Right renal pelvis (tissue), 4 donors: Measurements from ENCODE around the gene CSMD2. TPM values are rescaled to one million over a fixed set of nuclear protein-coding genes. Genes with fewer than 3 reads are reported as not detected.

Source experiments
- DNase-seq, 4 donors: peaks; one replicate each; pipeline ENCODE4 v3.0.0-alpha.2; 2013; ENCODE audit warnings: low read depth in 4 of 4, low spot score in 3 of 4, missing footprints in 1 of 4
- polyA plus RNA-seq, 4 donors: library from polyadenylated mRNA; unstranded; fragments of 120-200 nt; gene quantifications; one replicate each; pipeline ENCODE4 v1.2.1, GENCODE V29; 2013; ENCODE audit not compliant: insufficient read length in 4 of 4

CSMD2 gene
- polyA plus RNA-seq, 4 donors = 0.83 to 1.3 (median 1.2) TPM

DNA sequence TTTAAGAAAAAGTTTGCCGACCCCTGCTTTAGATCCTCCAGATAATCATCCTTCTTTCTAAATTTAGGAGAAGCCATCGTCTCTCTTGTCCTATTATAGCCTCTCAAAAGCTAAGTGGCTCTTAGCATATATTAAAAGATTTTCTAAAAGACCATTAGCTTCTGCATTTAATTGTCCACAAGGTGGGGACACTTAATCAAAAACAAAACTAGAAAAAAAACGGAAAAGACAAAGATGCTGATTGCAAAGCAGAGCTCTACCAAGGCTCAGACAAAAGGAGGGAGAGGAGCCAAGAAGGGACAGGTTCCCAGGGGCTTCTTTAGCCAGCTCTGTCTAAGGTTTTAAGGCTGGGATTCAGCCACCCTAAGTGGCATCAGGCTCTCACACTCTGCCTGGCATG, 429.4 kb downstream of the CSMD2 start:
- no peak for DNase-seq

DNA sequence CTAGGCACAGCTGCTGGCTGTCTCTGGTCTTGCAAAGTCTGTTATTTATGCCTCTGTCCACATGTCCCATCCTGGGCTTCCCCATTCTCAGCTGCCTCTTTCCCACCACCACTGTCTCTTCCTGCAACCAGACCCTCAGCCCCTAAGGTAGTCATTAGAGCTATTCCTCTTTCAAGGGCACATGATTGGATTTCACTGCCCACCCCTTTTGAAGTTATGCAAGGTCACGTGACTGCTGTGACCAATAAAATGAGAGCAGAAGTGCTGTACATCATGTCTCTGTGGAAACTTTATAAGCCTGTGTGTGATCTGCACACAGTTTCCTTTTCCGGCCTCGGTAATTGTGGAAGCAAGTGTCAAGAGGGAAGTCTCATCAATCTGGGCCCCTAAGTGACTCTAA, 437.7 kb downstream of the CSMD2 start:
- DNase-seq = no peak

DNA sequence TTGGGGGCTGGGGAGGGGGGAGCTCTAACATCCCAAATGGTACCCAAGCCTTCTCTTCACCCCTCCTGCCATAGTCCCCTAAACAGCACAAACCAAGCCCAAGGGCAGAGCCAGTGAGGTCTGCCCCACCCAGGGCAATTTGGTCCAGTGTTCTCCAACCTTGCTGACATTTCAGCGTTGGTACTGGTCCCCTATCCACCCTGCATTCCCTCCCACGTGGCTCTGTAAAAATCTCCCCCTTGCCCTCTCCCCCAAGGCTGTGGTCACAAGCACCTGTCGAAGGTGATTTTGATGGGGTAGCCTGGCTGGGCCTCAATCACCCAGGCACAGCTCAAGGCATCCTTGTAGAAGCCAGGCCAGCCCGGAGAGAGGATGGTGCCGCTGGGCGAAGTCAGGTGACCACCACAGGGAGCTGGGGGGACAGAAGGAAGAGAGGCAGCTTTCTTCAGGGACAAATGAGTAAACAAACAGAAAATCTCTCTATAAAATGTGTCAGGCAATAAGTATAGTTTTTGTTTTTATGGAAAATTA, 438.7 kb downstream of the CSMD2 start:
- DNase-seq = no peak

DNA sequence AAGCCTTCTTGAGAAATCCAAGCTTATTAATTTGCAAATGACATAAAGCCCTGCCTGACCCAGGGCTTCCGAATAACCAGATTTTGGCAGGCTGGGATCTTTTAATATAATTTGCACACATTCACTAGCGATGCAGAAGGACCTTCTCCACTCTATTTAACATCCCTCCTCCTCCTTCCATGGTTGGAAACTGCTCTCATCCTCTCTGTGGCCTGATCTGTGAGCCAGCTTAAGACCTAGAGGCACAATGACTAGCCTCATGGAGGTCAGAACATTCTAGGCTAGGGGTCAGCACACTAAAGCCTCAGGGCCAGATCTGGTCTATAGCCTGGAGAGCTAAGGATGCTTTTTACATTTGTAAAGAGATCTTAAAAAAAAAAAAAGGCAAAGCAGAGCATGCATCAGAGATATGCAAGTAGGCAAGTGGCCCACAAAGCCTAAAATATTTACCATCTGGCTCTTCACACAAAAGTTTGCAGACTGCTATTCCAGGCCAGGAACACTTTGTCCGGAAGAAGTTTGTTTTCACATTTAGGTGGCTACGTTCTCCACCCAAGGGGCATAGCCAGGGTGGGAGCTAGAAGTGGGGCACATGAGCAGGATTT, 439.4 kb downstream of the CSMD2 start:
- no peak for DNase-seq

DNA sequence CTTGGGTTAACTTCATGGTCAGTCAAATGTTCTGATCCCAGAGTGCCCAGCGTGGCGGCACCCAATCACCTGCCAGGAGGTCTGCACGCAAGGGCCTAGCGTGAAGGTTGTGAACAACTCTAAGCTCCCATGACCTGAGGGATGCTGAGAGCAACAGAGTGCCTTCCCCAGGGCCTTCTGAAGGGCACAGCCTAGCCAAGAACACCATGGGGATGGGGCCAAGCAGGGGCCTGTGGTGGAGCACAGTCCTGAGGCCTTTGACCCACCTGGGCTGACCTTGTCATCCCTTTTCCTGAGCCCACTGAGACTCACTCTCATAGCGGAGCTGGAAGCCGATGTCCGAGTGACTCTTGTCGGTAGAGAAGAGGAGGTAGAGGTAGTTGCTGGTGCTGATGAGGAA, 440.0 kb downstream of the CSMD2 start:
- no peak for DNase-seq

DNA sequence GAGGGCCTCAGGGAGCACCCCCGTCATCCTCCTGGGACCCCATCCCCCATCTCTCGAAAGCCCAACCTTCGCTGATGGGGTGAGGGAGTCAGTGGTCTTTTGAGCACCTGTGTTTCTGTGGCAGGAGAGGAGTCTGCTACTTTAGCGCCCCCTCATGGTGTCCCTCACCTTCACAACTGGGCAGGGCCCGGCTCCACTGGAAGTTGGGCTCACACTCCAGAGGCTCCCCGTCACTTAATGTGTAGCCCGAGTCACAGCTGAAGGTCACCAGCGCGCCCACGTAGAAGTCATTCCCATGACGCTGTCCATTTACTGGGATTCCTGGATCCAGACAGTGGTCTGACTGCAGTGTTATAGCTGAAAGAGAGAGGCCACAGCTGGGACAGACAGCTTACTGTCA, 440.7 kb downstream of the CSMD2 start:
- DNase-seq = no peak

DNA sequence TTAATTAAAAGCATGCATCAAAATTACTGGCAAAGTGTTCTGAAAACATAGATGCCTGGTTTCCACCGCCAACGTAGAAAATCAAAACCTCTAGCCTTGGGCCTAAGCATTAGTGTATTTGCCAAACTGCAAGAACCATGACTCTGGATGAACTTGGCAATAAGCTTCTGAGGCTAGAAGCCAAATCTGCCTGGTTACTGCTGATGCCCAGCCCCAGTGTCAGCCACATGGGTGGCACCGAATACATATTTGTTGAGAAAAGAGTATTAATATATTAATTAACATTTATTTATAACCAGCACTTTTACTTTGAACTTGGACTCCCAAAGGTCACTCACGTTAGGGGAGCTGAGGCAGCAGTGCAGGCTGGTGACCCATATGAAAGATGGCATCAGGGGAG, 441.8 kb downstream of the CSMD2 start:
- DNase-seq = no peak

DNA sequence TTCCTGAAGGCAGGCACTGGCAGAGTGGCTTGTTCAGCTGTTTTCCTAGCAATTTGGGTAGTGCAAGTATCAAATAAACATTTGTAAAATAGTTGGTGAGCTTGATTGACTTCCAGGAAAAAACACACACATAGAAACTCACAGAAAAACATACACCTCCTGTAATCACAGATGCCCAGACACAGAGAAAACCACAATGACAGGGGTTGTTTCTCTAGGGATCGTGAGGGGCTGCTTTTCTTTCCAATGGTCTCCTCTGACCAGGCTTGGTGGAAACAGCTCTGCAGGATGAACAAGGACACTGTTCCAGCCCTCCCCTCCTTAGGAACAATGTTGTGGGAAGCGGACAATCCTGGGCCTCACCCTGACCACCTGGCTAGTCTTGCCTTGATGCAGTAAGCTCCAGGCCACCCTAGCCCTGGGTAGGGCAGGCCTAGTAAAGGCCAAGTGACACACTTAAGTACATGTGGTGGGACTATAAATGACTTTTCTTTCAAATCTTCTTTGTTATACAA, 443.7 kb downstream of the CSMD2 start:
- DNase-seq = no peak

DNA sequence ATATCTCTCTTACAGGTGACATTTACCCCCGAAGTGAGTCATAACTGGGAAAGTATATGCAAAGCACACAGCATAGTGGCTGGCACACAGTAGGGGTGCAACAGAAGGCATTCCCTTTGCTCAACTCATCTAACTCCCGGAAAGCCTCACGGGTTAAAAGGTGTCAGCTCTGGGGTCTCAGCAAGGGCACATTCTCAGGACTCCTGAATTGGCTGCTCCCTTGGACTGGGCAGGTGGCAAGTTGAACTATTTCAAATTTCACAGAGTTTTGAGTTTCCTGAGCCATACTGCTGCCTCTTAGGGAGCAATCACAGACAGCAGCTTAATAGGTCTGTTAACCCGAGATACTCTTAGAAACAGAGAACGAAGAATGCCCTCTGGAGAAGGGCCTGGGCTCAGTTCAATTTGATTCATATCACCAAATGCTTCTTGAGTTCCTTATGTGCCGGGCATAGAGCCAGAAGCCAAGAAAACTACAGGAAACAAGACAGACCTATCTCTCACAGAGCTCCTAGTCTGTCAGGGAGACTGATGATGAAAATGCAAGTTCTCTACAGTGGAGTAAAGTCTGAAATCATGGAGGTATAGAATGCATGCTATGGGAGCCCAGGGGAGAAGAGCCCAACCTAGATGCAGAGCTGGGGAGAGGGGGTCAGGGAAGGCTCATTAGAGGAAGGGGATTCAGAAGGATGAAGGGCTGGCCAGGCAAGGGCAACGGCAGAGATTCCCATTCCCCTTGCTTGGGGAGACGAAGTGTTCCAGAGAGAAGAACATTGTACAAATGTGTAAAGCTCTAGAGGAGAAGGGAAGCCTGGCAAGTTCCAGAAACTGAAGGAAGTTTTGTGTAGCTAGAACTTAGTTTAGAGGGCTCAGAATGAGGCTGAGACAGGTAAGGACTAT, 445.0 kb downstream of the CSMD2 start:
- no peak for DNase-seq

DNA sequence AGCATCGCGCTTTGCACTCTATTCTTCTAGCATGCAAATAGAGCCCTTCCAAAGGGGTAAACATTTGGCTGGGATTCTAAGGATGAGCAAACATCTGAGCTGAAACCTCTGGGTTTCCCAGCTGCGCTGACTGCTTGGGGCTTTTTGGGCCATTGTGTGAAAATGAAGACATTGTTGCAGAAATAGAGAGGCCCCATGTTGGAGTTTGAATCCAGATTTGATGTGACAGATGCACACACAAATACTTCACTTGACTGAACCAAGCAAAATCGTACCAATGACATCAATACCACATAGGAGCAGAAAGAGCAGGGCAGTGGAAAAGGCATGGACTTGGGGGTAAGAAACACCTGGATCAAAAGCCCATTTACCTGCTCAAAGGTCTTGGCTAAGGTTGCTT, 445.7 kb downstream of the CSMD2 start:
- DNase-seq = no peak

DNA sequence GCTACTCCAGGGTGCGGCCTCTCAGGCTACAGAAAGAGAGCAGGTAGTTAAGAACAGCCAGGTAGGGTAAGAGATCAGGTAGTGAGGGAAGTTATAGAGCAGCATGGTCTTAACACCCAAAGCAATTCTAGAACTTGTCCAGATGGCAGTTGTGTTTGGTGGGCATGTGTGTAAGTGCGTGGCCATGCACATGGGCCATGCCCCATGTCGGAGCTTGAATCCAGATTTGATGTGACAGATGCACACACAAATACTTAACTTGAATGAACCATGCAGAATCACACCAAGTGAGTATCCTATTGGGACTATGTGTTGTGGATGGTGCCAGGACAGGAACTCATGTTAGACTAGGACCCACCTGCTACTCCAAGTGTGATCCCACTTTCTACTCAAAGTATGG, 446.8 kb downstream of the CSMD2 start:
- no peak for DNase-seq

DNA sequence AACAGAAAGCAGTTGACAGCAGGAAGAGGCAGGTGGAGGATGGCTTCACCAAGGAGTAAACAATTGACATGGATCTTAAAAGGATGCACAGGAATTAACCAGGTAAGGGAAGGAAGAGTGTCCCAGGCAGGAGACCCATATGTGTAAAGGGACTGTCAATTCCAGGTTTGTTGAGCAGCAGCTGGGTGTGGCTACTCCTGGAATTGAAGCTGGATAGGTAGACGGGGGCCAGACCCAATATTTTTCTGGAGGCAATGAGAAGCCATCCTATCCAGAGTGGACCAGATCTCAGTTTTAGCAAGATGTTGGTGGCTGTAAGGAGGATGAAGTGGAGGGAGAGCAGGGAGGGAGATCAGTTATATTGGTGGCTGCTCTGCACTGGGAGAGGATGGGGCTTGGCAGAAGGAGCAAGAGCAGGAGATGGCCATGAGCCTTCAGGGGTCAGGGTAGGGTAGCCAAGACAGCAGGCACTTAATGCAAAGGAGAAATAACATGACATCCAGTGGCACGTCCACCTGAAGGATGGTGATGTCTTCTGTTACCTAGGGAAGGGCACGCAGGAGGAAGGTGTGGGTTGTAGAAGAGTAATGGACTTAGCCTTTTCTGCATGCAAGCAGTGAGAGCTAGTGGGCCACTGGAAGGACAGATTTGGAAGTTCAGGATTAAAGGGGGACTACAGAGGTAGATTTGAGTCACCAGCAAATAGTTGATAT, 447.9 kb downstream of the CSMD2 start:
- no peak for DNase-seq

DNA sequence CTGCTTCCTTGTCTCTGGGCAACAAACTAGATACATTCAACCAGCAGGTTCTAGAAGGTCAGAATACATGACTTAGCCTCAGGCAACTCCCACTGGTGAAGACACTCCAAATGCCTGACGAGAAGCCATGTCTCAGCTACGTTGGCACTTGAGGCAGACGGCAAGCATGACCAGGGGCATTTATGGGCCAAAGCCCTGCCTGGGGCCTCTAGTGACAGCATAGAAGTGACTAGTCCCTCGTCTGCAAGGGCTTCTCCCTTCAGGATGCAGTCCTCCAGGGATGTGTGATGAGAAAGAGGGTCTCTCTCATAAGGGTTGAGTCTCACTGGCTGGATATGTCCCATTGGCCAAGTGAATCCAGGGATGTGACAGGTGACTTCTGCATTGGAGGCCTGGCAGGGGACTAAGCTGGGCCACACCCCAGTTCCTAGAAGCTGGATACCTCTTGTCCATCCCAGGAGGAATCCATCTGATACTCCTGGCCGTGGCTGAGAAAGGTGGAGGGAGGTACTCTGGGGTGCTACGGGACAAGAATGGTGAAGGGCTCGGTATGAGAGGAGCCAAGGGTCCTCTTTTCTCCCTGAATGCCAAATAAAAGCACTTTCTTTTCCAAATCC, 449.7 kb downstream of the CSMD2 start:
- DNase-seq = no peak

DNA sequence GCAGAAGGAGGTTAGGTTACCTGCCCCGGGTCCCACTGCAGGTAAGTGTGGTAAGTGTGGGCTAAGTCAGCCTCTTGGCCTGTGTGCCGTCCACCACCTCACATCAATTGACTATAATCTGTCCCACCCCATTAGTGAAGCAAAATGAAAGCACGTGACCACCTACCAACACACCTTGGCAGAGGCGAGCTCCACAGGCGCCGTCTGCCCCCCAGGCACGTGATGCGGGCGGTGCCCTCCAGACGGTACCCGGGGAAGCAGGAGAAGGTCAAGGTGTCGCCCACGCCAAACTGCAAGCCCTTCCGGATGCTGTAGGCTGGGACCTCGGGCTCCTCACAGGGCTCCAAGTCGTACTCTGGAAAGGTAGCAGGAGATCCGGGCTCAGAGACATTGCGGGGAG, 450.6 kb downstream of the CSMD2 start:
- DNase-seq = no peak

DNA sequence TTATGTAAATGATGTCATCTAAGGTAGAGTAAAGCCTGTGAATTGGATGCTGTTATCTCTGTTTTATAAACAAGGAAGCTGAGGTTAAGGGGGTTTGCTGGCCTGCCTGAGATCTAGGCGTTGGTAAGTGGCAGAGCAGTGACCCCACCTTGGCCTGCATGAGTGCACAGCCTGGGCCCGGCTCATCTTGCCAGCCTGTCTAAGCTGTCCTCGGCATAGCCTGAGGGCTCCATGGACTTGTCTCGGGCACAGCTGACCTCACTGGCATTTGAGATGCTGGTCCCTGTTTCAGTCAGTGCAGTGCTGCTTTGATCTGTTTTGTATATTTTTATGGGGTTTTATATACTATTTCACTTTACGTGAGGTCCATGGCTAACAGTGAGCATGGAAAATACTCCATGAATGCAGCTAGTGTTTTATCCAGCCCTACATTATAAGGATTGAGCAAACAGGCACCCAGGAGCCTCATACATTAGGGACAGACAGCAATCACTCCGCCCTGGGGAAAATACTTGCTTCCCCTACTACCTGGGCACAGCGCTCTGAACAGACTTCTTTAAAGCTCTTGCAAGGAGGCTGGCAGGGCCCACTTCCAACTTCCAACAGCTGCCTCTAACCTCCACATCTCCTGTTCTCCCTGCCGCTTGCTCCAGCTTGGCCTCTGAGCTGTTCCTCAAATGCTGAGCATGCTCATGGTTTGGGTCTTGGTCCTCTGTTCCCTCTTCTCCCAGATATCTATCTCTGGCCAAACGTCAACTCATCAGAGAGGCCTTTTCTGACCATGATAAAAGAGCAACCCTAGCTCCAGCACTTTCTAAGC, 451.8 kb downstream of the CSMD2 start:
- no peak for DNase-seq

DNA sequence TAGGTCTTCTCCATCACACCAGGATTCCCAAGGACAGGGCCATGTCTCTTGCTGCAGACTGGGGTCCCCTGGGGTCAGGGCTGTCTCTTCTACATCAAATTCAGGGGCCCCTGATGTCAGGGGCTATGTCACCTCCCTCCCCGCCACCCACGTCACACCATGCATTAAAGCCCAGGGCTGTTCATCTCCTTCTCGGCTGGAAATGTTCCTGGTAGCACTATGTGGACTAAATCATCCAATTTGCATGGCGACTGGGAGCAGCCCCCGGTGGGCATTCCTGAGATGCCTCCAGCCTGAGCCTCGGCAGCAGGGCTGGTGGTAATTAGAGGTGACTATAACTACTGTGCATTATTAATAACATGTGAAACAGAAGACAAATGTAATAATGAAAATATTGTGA, 452.8 kb downstream of the CSMD2 start:
- DNase-seq = no peak

DNA sequence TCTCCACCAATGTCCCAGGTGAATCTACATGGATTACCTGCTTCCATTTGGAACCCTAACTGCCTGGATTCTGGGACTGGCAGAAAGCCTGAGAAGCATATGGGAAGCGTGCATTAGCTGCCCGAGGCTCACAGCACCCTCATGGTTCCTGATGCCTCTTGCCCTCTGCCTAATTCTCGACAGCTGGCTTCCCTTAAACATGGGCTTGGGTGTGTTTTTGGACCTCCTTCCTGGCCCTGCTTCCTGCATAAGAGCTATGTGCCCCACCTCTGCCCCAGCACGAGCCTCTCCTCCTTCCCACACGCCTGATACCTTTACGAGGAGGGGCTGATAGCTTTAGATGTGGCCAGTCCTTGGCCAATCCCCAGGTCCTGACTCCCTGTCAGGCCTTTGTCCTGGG, 453.5 kb downstream of the CSMD2 start:
- DNase-seq = no peak

DNA sequence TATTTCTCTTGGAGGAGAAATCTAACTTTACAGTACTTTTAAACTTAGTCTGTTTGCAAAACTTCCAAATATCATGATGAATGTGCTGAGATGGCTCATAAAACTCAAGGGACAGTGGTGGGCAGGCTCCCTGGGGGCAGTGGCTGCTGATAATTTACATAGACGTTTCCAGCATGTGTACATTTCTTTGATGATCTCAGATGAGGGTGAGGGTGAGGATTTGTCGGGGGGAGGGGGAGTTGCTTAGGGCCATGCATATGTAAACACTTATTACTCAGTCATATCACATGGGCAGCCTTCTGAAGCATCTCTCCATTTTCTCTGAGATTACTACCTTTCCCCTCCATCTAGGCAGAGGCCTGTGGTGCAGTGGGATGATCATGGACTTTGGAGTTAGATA, 454.1 kb downstream of the CSMD2 start:
- DNase-seq = no peak

DNA sequence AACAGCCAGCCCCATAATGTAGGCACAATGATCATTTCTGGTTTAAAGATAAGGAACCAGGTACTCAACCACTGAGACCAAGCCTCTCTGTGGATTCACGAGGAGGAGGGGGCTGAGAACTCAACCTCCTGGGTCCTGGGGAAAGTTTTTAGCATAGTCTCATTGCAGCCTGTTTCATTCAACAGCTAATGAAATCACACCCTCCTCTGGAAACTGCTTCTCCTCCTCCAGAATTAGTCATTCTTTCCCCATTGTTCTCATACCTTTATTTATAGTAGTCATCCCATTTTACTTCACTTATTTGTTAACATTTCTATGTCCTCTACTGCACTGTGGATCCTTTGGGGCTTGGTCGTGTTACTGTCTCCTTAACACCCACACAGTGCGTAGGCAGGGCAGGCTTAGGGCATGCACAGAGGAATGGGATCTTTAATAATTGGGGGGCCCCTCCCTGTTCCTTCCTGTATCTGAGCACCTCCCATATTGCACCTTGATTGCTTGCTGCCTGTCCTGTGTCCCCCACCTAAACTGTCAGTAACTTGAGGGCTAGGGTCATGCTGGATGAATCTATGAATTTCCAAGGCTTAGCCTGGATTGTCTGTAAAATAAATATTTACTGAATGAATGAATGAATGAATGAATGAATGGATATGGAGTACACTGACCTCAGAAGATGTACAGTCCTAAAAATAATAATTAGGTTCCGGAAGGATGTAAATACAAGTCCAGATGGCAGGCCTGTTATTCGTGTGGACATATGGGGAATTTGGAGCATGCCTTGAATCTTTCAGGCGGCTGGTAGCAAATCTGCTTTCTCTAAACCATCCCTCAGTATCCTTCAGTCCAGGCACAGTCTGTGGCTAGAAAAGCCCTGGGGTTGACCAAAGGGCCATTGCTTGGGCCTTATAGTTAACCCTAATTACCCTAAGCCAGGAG, 455.0 kb downstream of the CSMD2 start:
- DNase-seq = no peak
